HepG2 (cell line): ENCODE results near the gene SVIP.

Source experiments
- AGO1 ChIP-seq: fragments of 200-400 bp; formaldehyde crosslinking; IDR thresholded peaks from 2 replicates; pipeline ENCODE4 v1.6.1; 2017; ENCODE audit warnings: mild to moderate bottlenecking, low read depth, low read length, moderate library complexity; ENCODE audit not compliant: poor library complexity, severe bottlenecking
- HMG20B ChIP-seq: conservative IDR thresholded peaks from 2 replicates; pipeline ENCODE4 v1.6.1; 2016; ENCODE audit warnings: missing genetic modification reagents, missing compliant biosample characterization
- NCOR1 ChIP-seq: fragments of 200-600 bp; sonication (generic); IDR thresholded peaks from 2 replicates; pipeline ENCODE4 v1.7.0; 2017; ENCODE audit warnings: antibody characterized with exemption, low read length, borderline replicate concordance
- NR2F2 ChIP-seq: IDR thresholded peaks from 2 replicates; pipeline ENCODE4 v1.6.1; 2012; ENCODE audit warnings: low read depth, inconsistent platforms, borderline replicate concordance
- SKI ChIP-seq: fragments of 450-650 bp; IDR thresholded peaks from one replicate; pipeline ENCODE4 v1.6.1; 2018; ENCODE audit warnings: mild to moderate bottlenecking; ENCODE audit not compliant: partially characterized antibody
- SUZ12 ChIP-seq: fragments of 150-350 bp; IDR thresholded peaks from 2 replicates; pipeline ENCODE4 v1.6.1; 2014; ENCODE audit warnings: low read depth, low read length
- TAF1 ChIP-seq: sonication (generic); formaldehyde crosslinking; IDR thresholded peaks from 2 replicates; pipeline ENCODE4 v1.4.0; 2020; ENCODE audit warnings: missing genetic modification reagents
- TOE1 ChIP-seq: sonication (generic); formaldehyde crosslinking; IDR thresholded peaks from 2 replicates; pipeline ENCODE4 v1.4.0; 2020; ENCODE audit warnings: mild to moderate bottlenecking, missing genetic modification reagents
- ZNF253 ChIP-seq: sonication (generic); formaldehyde crosslinking; IDR thresholded peaks from 2 replicates; pipeline ENCODE4 v1.8.0; 2022; ENCODE audit warnings: mild to moderate bottlenecking, missing genetic modification reagents, borderline replicate concordance
- ZNF501 ChIP-seq: sonication (generic); formaldehyde crosslinking; IDR thresholded peaks from 2 replicates; pipeline ENCODE4 v1.5.1; 2020; ENCODE audit warnings: mild to moderate bottlenecking, moderate library complexity, missing genetic modification reagents
- ZSCAN25 ChIP-seq: sonication (generic); formaldehyde crosslinking; IDR thresholded peaks from 2 replicates; pipeline ENCODE4 v1.8.0; 2022; ENCODE audit warnings: mild to moderate bottlenecking, missing genetic modification reagents
- TF ChIP-seq, protein P1 (sequence below): sonication (generic); formaldehyde crosslinking; IDR thresholded peaks from 2 replicates; pipeline ENCODE4 v1.8.0; 2022; ENCODE audit warnings: low read depth, missing genetic modification reagents
- TF ChIP-seq, protein P2 (sequence below): IDR thresholded peaks from 2 replicates; pipeline ENCODE4 v1.6.1; 2012; ENCODE audit warnings: inconsistent platforms
- TF ChIP-seq, protein P3 (sequence below): sonication (generic); formaldehyde crosslinking; IDR thresholded peaks from 2 replicates; pipeline ENCODE4 v1.5.0; 2020; ENCODE audit warnings: mild to moderate bottlenecking, missing genetic modification reagents, moderate library complexity

DNA sequence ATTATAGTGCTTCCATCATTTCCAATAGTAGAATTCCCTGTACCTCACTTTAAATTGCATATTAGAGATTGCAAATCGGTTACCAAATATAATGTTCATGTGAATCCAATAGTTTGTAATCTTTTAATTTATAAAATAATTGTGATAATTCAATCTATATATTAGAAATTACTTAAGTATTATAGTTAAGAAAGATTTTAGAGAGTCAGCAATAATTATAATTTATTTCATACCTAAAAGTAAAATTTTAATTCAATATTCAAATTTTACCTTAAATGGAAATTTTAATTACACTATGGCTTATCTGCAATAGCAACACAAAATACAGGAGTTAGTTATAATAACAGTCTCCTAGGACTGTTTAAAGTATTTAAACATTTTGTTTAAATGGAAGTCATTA, 17.1 kb upstream of the SVIP start:
- TF ChIP-seq, protein P1, sequence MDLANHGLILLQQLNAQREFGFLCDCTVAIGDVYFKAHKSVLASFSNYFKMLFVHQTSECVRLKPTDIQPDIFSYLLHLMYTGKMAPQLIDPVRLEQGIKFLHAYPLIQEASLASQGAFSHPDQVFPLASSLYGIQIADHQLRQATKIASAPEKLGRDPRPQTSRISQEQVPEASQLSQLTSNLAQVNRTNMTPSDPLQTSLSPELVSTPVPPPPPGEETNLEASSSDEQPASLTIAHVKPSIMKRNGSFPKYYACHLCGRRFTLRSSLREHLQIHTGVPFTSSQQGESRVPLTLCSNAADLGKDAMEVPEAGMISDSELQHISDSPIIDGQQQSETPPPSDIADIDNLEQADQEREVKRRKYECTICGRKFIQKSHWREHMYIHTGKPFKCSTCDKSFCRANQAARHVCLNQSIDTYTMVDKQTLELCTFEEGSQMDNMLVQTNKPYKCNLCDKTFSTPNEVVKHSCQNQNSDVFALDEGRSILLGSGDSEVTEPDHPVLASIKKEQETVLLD (CRISPR knock-in tag): no peak
- TF ChIP-seq, protein P2, sequence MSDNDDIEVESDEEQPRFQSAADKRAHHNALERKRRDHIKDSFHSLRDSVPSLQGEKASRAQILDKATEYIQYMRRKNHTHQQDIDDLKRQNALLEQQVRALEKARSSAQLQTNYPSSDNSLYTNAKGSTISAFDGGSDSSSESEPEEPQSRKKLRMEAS: no peak
- TF ChIP-seq ZNF253 (no peak), ZNF501 (CRISPR knock-in tag) (no peak), SKI (no peak), AGO1 (no peak), TOE1 (CRISPR knock-in tag) (no peak), SUZ12 (no peak), TAF1 (CRISPR knock-in tag) (no peak), HMG20B (no peak), NR2F2 (no peak), NCOR1 (no peak), ZSCAN25 (no peak)
- TF ChIP-seq, protein P3, sequence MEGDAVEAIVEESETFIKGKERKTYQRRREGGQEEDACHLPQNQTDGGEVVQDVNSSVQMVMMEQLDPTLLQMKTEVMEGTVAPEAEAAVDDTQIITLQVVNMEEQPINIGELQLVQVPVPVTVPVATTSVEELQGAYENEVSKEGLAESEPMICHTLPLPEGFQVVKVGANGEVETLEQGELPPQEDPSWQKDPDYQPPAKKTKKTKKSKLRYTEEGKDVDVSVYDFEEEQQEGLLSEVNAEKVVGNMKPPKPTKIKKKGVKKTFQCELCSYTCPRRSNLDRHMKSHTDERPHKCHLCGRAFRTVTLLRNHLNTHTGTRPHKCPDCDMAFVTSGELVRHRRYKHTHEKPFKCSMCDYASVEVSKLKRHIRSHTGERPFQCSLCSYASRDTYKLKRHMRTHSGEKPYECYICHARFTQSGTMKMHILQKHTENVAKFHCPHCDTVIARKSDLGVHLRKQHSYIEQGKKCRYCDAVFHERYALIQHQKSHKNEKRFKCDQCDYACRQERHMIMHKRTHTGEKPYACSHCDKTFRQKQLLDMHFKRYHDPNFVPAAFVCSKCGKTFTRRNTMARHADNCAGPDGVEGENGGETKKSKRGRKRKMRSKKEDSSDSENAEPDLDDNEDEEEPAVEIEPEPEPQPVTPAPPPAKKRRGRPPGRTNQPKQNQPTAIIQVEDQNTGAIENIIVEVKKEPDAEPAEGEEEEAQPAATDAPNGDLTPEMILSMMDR (CRISPR knock-in tag): no peak
